HEK293 (cell line): ENCODE results near the gene ADPRH.

Source experiments
- ZNF274 ChIP-seq, 2 experiments: fragments of 200-500 bp in 1 of 2; fragments of 450-650 bp in 1 of 2; sonication (Bioruptor generic) in 1 of 2; formaldehyde crosslinking in 1 of 2; IDR thresholded peaks; 2 replicates each; pipeline versions ENCODE4 v1.5.1 to v1.6.1; 2014 to 2016; ENCODE audit warnings: borderline replicate concordance in 1 of 2, inconsistent platforms in 1 of 2, low read length in 1 of 2, missing biosample characterization in 1 of 2, missing genetic modification characterization in 1 of 2
- ZNF629 ChIP-seq: fragments of 450-650 bp; formaldehyde crosslinking; IDR thresholded peaks from 2 replicates; pipeline ENCODE4 v1.5.1; 2017; ENCODE audit warnings: missing biosample characterization, missing genetic modification characterization
- ZNF660 ChIP-seq: fragments of 450-650 bp; IDR thresholded peaks from 2 replicates; pipeline ENCODE4 v1.5.1; 2018; ENCODE audit warnings: missing biosample characterization, mild to moderate bottlenecking, missing genetic modification characterization
- ZNF777 ChIP-seq: fragments of 450-650 bp; formaldehyde crosslinking; IDR thresholded peaks from 2 replicates; pipeline ENCODE4 v1.5.1; 2017; ENCODE audit warnings: missing biosample characterization, missing genetic modification characterization, borderline replicate concordance
- TF ChIP-seq, protein P1 (sequence below): fragments of 450-650 bp; formaldehyde crosslinking; IDR thresholded peaks from 2 replicates; pipeline ENCODE4 v1.5.1; 2017; ENCODE audit warnings: missing biosample characterization, missing genetic modification characterization

DNA sequence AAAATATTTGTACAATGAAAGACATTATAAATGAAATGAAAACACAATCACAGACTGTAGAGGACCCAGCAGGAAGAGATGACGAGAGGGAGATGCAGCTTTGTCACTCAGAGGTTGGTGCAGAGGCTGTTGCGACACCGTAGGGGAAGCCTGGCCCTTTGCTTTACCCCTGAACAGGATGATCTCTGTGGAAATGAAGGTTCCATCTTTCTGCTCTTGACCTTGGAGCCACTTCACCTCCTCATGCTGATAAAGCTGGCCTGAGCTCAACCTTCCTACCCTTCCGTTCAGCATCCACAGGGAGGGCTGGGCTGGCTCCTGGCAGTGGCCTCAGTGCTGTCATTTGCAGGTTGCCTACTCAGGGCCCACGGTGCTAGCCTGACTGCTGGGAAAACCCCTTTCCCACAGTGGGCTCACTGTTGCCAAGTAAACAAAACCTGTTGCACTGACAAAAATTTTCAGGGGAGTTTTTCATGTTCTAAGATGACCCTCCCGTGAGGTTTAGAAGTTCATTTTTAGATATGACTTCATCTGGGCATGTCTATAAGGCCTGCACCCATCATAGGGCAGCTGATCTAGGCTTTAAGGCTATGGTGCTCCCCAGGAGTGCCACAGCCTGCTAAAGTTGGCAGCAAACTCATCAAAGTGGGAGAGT lies 16.9 kb upstream of the ADPRH start:
- TF ChIP-seq ZNF274 (IDR thresholded peaks at IDR 0.05; ENCODE audit: low read length) (no peak), ZNF274 (tag by site-specific recombination; IDR thresholded peaks at IDR 0.05; ENCODE audit: borderline replicate concordance) (no peak), ZNF629 (tag by site-specific recombination) (no peak), ZNF777 (no peak), ZNF660 (tag by site-specific recombination) (no peak)
- TF ChIP-seq, protein P1, sequence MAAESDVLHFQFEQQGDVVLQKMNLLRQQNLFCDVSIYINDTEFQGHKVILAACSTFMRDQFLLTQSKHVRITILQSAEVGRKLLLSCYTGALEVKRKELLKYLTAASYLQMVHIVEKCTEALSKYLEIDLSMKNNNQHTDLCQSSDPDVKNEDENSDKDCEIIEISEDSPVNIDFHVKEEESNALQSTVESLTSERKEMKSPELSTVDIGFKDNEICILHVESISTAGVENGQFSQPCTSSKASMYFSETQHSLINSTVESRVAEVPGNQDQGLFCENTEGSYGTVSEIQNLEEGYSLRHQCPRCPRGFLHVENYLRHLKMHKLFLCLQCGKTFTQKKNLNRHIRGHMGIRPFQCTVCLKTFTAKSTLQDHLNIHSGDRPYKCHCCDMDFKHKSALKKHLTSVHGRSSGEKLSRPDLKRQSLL (tag by site-specific recombination): no peak
